Body of pancreas (tissue), 4 donors: Measurements from ENCODE around the gene IFT25. TPM values are rescaled to one million over a fixed set of nuclear protein-coding genes. Genes with fewer than 3 reads are reported as not detected.

Experiments
- ATAC-seq: fragments of 150-250 bp; one replicate; pipeline ENCODE4 v1.9.1; 2016
- DNase-seq, 4 donors: peaks; one replicate each; pipeline ENCODE4 v3.0.0-alpha.2; 2019
- H3K27ac ChIP-seq, 4 donors: fragments of 200-600 bp; sonication (generic); 1 replicate in 3 of 4; 2 replicates in 1 of 4; pipeline versions ENCODE4 v1.5.1 to v1.6.1; 2016 to 2019; ENCODE audit warnings: mild to moderate bottlenecking in 1 of 4, mixed read lengths in 1 of 4, moderate library complexity in 1 of 4
- H3K27me3 ChIP-seq, 2 donors: fragments of 200-600 bp; sonication (generic); one replicate each; pipeline ENCODE4 v1.6.0; 2016; ENCODE audit warnings: mild to moderate bottlenecking in 1 of 2
- H3K36me3 ChIP-seq, 2 donors: fragments of 200-600 bp; sonication (generic); replicated peaks in 1 of 2; 2 replicates each; pipeline ENCODE4 v1.5.1; 2016; ENCODE audit warnings: low read depth in 2 of 2; ENCODE audit not compliant: insufficient read depth in 1 of 2
- H3K4me1 ChIP-seq: fragments of 200-600 bp; sonication (generic); one replicate; pipeline ENCODE4 v1.6.0; 2016
- H3K4me3 ChIP-seq, 2 donors: fragments of 200-600 bp; sonication (generic); 1 replicate in 1 of 2; 2 replicates in 1 of 2; pipeline ENCODE4 v1.5.1; 2016 to 2019
- H3K9me3 ChIP-seq, 3 donors: fragments of 200-600 bp; sonication (generic); 1 replicate in 2 of 3; 2 replicates in 1 of 3; pipeline ENCODE4 v1.5.1; 2016
- CTCF ChIP-seq, 7 experiments: fragments of 450-650 bp in 4 of 7; fragments of 200-600 bp in 3 of 7; sonication (generic) in 3 of 7; IDR thresholded peaks; one replicate each; pipeline ENCODE4 v1.5.1; 2016 to 2019; ENCODE audit warnings: antibody characterized with exemption in 7 of 7
- POLR2A ChIP-seq, 3 donors: fragments of 450-650 bp; IDR thresholded peaks; one replicate each; pipeline ENCODE4 v1.6.1; 2016; ENCODE audit warnings: antibody characterized with exemption in 3 of 3, mild to moderate bottlenecking in 2 of 3
- WGBS, 2 donors: methylation state at CpG; one replicate each; pipeline ENCODE4 v1.1.5; 2017; 5-methylcytosine and 5-hydroxymethylcytosine counted together
- intact Hi-C: fragments of 100-400 bp; cut with DNase I; formaldehyde crosslinking; loops from one replicate; pipeline ENCODE4 v1.15.1; 2023
- total RNA-seq, 2 donors: library from RNA; depleted of rRNA; stranded (reverse); fragments of >200 nt; gene quantifications; one replicate each; pipeline ENCODE4 v1.1.0, GENCODE V29; 2016

IFT25 gene
- total RNA-seq, 2 donors from 2014 or later: 6.6 to 17.6 TPM

- TF ChIP-seq POLR2A (IDR thresholded peaks at IDR 0.05) (no peak), CTCF (IDR thresholded peaks at IDR 0.05) (no peak)
- intact Hi-C loops: no loop called here
- no peaks in the 10 kb centered on the region for H3K4me1 ChIP-seq
- H3K4me3 ChIP-seq: no peak overlapping the region
- no peak for DNase-seq
- ATAC-seq: no peak
- H3K27me3 ChIP-seq: no peaks in the 10 kb centered on the region
- H3K9me3 ChIP-seq: no peaks in the 10 kb centered on the region
- H3K36me3 ChIP-seq: peaks cover 0 to 21% of the 10 kb centered on the region in 2 donors
- WGBS, 2 donors: 71 to 73% methylated on average over 5 of the region's 5 CpGs
- H3K27ac ChIP-seq: no peak overlapping the region
These were observed 73.6 kb downstream of the IFT25 start for GRCh38 chr1:53871773-53872484.

Other genes starting within 250 kb of the IFT25 start
- gene GLIS1, start 206.5 kb downstream of the IFT25 start, total RNA-seq: under 1 TPM in 1 of 2 donors, not detected in 1; 0.33 TPM
- 1 to 10 TPM; 2.3 to 7.3 TPM for gene NDC1, start 107.4 kb downstream of the IFT25 start, total RNA-seq
- gene YIPF1, start 55.9 kb downstream of the IFT25 start, total RNA-seq: 10 to 100 TPM; 16.1 to 21.1 TPM
- not detected for gene DIO1, start 51.5 kb downstream of the IFT25 start, total RNA-seq
- gene LRRC42, start 651 bp upstream of the IFT25 start, total RNA-seq: 10 to 100 TPM in 1 of 2 donors, 1 to 10 TPM in 1; 2.3 to 17.1 TPM
- not detected for gene LDLRAD1, start 72.5 kb upstream of the IFT25 start, total RNA-seq
- 100 to 1,000 TPM in 1 of 2 donors, 10 to 100 TPM in 1; 89.5 to 131 TPM for gene TMEM59, start 107.5 kb upstream of the IFT25 start, total RNA-seq
- 1 to 10 TPM; 1.3 to 2.9 TPM for gene TCEANC2, start 107.9 kb upstream of the IFT25 start, total RNA-seq
- gene CDCP2, start 207.3 kb upstream of the IFT25 start, total RNA-seq: not detected